K562 (cell line): ENCODE measurements around the gene VPS37D. TPM values are rescaled to one million over a fixed set of nuclear protein-coding genes. Genes with fewer than 3 reads are reported as not detected.

Source experiments
- C11orf30 ChIP-seq: fragments of 450-650 bp; IDR thresholded peaks from 2 replicates; pipeline ENCODE4 v1.6.1; 2016; ENCODE audit warnings: low read depth, mild to moderate bottlenecking
- CHD4 ChIP-seq: fragments of 200-600 bp; sonication (generic); IDR thresholded peaks from 3 replicates; pipeline ENCODE4 v1.6.1; 2012; ENCODE audit warnings: low read depth, mild to moderate bottlenecking, mixed read lengths, low read length, inconsistent platforms; ENCODE audit not compliant: insufficient read depth, insufficient replicate concordance, poor library complexity, severe bottlenecking
- CLOCK ChIP-seq: fragments of 250-450 bp; sonication (Bioruptor Pico); IDR thresholded peaks from 2 replicates; pipeline ENCODE4 v1.4.0; 2020; ENCODE audit warnings: mild to moderate bottlenecking, moderate library complexity, borderline replicate concordance
- DDX20 ChIP-seq: fragments of 450-650 bp; IDR thresholded peaks from 2 replicates; pipeline ENCODE4 v1.6.1; 2016; ENCODE audit warnings: missing genetic modification characterization, low read depth, mild to moderate bottlenecking, missing compliant biosample characterization, moderate library complexity
- FOXM1 ChIP-seq, 2 experiments: fragments of 450-650 bp in 1 of 2; sonication (generic) in 1 of 2; formaldehyde crosslinking in 1 of 2; IDR thresholded peaks; 2 replicates each; pipeline versions ENCODE4 v1.6.1 to v1.9.0; 2017 to 2022; ENCODE audit warnings: low read depth in 2 of 2, mild to moderate bottlenecking in 2 of 2, missing genetic modification reagents in 1 of 2, moderate library complexity in 1 of 2
- JUN ChIP-seq, 2 experiments: sonication (generic) in 1 of 2; formaldehyde crosslinking in 1 of 2; IDR thresholded peaks; 2 replicates each; pipeline versions ENCODE4 v1.6.1 to v1.8.0; 2012 to 2022; ENCODE audit warnings: borderline replicate concordance in 2 of 2, mild to moderate bottlenecking in 2 of 2, improper control_type of control experiment in 1 of 2, low read depth in 1 of 2, low read length in 1 of 2, missing genetic modification reagents in 1 of 2
- MIER1 ChIP-seq: fragments of 450-650 bp; IDR thresholded peaks from 2 replicates; pipeline ENCODE4 v1.6.1; 2016; ENCODE audit warnings: antibody characterized with exemption, mild to moderate bottlenecking, low read depth
- NCOA1 ChIP-seq: fragments of 450-650 bp; IDR thresholded peaks from 2 replicates; pipeline ENCODE4 v1.6.1; 2016; ENCODE audit warnings: low read depth
- NCOA2 ChIP-seq, 2 experiments: fragments of 450-650 bp; IDR thresholded peaks; 2 replicates each; pipeline ENCODE4 v1.6.1; 2018; ENCODE audit warnings: mild to moderate bottlenecking in 2 of 2, moderate library complexity in 1 of 2; ENCODE audit not compliant: partially characterized antibody in 2 of 2
- PML ChIP-seq: IDR thresholded peaks from 2 replicates; pipeline ENCODE4 v1.6.1; 2012; ENCODE audit warnings: low read length, inconsistent platforms
- RUNX1 ChIP-seq: sonication (generic); IDR thresholded peaks from 2 replicates; pipeline ENCODE4 v1.6.1; 2016; ENCODE audit warnings: antibody characterized with exemption, low read depth
- U2AF1 ChIP-seq: fragments of 200-400 bp; formaldehyde crosslinking; optimal IDR thresholded peaks from 2 replicates; pipeline ENCODE3; 2017; ENCODE audit warnings: mild to moderate bottlenecking, low read depth, low read length, moderate library complexity
- ZBTB17 ChIP-seq: fragments of 450-650 bp; formaldehyde crosslinking; IDR thresholded peaks from 2 replicates; pipeline ENCODE4 v1.4.0; 2020; ENCODE audit warnings: mild to moderate bottlenecking
- ZNF316 ChIP-seq: fragments of 450-650 bp; IDR thresholded peaks from 2 replicates; pipeline ENCODE4 v1.6.1; 2016
- polyA plus RNA-seq, 8 experiments: library from polyadenylated mRNA; depleted of rRNA in 4 of 8; stranded (reverse) in 5 of 8; unstranded in 3 of 8; fragments of >200 nt; fragmentation: Nextera tagmentation in 2 of 8; fragmentation: Illumina TruSeq in 1 of 8; extraction: Ambion mirVana in 2 of 8; extraction: Trizol in 1 of 8; gene quantifications; 2 replicates each; pipeline versions ENCODE4 v1.2.1 to v1.2.3, GENCODE V29; 2011 to 2014; ENCODE audit warnings: inconsistent platforms in 1 of 8, missing spikeins in 1 of 8
- total RNA-seq, 7 experiments: library from RNA; depleted of rRNA in 6 of 7; stranded (reverse); fragments of >200 nt in 6 of 7; fragmentation: Illumina TruSeq in 2 of 7; extraction: Trizol in 2 of 7; gene quantifications; 2 replicates each; pipeline versions ENCODE4 v1.2.1 to v1.2.3, GENCODE V29; 2011 to 2021; ENCODE audit warnings: low replicate concordance in 1 of 7
- TF ChIP-seq, protein P1 (sequence below), 2 experiments: IDR thresholded peaks; 2 replicates each; pipeline ENCODE4 v1.6.1; 2012; ENCODE audit warnings: improper control_type of control experiment in 2 of 2, low read depth in 2 of 2, low read length in 2 of 2, borderline replicate concordance in 1 of 2
- TF ChIP-seq, protein P2 (sequence below), 2 experiments: fragments of 450-650 bp in 1 of 2; sonication (generic) in 1 of 2; formaldehyde crosslinking in 1 of 2; IDR thresholded peaks in 1 of 2; conservative IDR thresholded peaks in 1 of 2; 2 replicates each; pipeline versions ENCODE4 v1.6.1 to v1.8.1; 2016 to 2023; ENCODE audit warnings: mild to moderate bottlenecking in 2 of 2, moderate library complexity in 2 of 2, inconsistent platforms in 1 of 2, missing genetic modification reagents in 1 of 2
- TF ChIP-seq, protein P3 (sequence below): IDR thresholded peaks from 2 replicates; pipeline ENCODE4 v1.6.1; 2014; ENCODE audit warnings: antibody characterized with exemption

The VPS37D gene
- total and polyA plus RNA-seq, 9 of the 15 experiments (the other 6 are each of a cell fraction or from before 2014, with no cell fraction given) = 0.25 to 2.3 (median 1.0) TPM; not detected in 3

GRCh38 chr7:73715648-73716317 lies 48.2 kb downstream of the VPS37D start (continued):
- TF ChIP-seq U2AF1 (no peak), RUNX1 (no peak), ZNF316 (peak; percentile 84), CLOCK (CRISPR knock-in tag) (peak; percentile 60; the same call in 1 of the 2 replicates), MIER1 (no peak), FOXM1 (IDR thresholded peaks at IDR 0.05; ENCODE audit: low read depth) (peak; percentile 74), FOXM1 (CRISPR knock-in tag; IDR thresholded peaks at IDR 0.05; ENCODE audit: low read depth) (no peak), NCOA1 (peak; percentile 83; the same call in 1 of the 2 replicates), PML (peak; percentile 77; the same call in 1 of the 2 replicates), CHD4 (no peak), ZBTB17 (peak; percentile 36; the same call in 1 of the 2 replicates), JUN (IDR thresholded peaks at IDR 0.05; ENCODE audit: borderline replicate concordance, low read depth, low read length) (peak; percentile 90), JUN (CRISPR knock-in tag; IDR thresholded peaks at IDR 0.05; ENCODE audit: borderline replicate concordance) (no peak), NCOA2 (IDR thresholded peaks at IDR 0.05; ENCODE audit: partially characterized antibody in 2 of 2) (no peak), C11orf30 (peak; percentile 86), DDX20 (tag) (no peak)
- TF ChIP-seq, protein P1, sequence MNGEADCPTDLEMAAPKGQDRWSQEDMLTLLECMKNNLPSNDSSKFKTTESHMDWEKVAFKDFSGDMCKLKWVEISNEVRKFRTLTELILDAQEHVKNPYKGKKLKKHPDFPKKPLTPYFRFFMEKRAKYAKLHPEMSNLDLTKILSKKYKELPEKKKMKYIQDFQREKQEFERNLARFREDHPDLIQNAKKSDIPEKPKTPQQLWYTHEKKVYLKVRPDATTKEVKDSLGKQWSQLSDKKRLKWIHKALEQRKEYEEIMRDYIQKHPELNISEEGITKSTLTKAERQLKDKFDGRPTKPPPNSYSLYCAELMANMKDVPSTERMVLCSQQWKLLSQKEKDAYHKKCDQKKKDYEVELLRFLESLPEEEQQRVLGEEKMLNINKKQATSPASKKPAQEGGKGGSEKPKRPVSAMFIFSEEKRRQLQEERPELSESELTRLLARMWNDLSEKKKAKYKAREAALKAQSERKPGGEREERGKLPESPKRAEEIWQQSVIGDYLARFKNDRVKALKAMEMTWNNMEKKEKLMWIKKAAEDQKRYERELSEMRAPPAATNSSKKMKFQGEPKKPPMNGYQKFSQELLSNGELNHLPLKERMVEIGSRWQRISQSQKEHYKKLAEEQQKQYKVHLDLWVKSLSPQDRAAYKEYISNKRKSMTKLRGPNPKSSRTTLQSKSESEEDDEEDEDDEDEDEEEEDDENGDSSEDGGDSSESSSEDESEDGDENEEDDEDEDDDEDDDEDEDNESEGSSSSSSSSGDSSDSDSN (IDR thresholded peaks at IDR 0.05; ENCODE audit: borderline replicate concordance in 1 of 2, low read depth in 2 of 2, low read length in 2 of 2) = peak; percentile 57 to 88; a peak in 2 of 4 replicates
- TF ChIP-seq, protein P2, sequence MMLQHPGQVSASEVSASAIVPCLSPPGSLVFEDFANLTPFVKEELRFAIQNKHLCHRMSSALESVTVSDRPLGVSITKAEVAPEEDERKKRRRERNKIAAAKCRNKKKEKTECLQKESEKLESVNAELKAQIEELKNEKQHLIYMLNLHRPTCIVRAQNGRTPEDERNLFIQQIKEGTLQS (IDR thresholded peaks at IDR 0.05) = peak; percentile 86
- TF ChIP-seq, protein P2 (CRISPR knock-in tag; conservative IDR thresholded peaks at IDR 0.05) = no peak; the same call in 1 of the 2 replicates
- TF ChIP-seq, protein P3, sequence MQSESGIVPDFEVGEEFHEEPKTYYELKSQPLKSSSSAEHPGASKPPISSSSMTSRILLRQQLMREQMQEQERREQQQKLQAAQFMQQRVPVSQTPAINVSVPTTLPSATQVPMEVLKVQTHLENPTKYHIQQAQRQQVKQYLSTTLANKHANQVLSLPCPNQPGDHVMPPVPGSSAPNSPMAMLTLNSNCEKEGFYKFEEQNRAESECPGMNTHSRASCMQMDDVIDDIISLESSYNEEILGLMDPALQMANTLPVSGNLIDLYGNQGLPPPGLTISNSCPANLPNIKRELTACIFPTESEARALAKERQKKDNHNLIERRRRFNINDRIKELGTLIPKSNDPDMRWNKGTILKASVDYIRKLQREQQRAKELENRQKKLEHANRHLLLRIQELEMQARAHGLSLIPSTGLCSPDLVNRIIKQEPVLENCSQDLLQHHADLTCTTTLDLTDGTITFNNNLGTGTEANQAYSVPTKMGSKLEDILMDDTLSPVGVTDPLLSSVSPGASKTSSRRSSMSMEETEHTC = peak; percentile 40; the same call in 1 of the 2 replicates
